NCI-H1436 treated with DMSO at 0.1 percent for 48 hours (cell line): ENCODE measurements around the gene RNF115.
"Not testable (repeated sequence)": the region's sequence is repeated elsewhere in the genome, so short reads cannot be mapped to it uniquely, and the experiment has no call there.

ENCODE experiments used
- DNase-seq: peaks from one replicate; lab custom pipeline; 2025; lab: John Stamatoyannopoulos, UW

The RNF115 gene

DNA sequence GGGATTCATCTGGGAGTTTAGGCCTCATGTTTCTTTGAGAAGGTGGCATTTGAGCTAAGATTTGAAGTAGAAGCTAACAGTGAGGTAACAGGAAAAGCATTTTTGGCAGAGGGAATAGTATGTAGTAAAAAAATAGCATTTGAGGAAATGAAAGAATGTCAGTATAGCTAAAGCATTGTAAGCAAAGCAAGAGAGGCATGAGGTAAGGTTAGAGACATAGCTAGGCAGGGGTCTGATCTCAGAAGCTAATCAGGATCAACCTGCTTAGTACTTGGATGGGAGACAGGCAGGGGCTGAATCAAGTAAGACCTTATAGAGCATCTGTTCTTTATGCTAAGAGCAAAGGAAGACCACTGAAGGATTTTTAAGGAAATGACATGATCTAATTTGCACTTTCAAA is 4.1 kb upstream of the RNF115 start:
- no peak for DNase-seq

DNA sequence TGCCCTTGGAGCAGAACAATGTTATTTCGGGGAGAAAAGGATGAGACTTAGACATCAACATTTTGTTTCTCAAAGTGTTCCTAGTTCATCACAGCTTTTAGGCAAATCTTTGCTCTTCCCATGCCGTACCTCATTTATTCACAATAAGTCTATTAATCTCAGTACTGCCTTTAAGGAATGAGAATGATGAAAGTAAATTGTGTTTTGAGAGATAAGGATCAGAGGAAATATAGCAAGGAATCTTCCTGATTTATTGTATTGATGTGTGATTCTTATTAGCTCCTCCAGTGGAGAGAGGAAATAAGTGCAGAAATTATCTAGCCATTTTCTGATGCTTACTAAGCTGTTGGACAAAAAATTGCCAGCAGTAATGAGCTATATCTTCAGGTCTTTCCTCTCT is 2.1 kb upstream of the RNF115 start:
- no peak for DNase-seq

DNA sequence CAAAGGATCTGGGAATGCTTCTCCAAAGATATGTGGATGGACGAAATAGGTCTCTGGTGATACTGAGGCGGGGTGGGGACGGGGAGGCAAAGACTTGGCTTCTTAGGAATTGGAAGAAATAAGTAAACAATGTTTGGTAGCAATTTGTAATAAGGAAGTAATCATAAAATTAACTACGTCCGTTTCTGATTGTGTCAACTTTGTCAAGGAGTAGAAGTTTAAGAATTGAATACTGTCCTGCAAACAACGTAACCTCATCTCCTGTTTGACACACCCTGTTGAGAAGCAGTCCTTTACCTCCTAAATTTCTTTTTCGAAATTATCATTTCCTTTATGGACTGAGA is 576 bp upstream of the RNF115 start:
- DNase-seq, result no peak

DNA sequence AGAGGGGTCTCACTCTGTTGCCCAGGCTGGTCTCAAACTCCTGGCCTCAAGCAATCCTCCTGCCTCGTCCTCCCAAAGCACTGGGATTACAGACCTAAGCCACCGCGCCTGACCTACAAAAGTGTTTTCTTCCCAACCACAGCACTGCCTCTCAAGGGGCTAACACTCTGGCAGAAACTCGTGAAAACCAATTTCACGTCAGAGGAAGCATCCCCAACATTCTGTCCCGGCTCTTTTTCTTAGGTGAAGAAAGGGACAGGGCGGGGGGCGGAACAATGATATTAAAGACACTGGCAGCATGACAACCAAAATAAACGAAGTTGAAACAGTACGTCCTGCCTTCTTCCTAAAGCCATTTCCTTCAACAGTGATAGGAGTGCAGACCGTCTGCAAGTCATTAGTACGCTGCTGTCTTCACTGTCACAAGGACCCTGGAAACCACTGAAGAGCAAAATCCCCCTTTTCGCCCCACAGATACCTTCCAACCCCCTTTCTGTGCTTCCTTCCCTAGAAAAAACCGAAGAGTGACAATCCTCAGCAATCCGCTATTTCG is 1.0 kb downstream of the RNF115 start:
- DNase-seq, result not testable (repeated sequence)

GRCh38 chr1:145818095-145818494 is 5.8 kb downstream of the RNF115 start:
- not testable (repeated sequence) for DNase-seq

GRCh38 chr1:145812977-145813810 is 10.7 kb downstream of the RNF115 start:
- DNase-seq, result not testable (repeated sequence)

- DNase-seq, result no peak
These were observed 17.1 kb downstream of the RNF115 start for GRCh38 chr1:145806844-145807243.

DNA sequence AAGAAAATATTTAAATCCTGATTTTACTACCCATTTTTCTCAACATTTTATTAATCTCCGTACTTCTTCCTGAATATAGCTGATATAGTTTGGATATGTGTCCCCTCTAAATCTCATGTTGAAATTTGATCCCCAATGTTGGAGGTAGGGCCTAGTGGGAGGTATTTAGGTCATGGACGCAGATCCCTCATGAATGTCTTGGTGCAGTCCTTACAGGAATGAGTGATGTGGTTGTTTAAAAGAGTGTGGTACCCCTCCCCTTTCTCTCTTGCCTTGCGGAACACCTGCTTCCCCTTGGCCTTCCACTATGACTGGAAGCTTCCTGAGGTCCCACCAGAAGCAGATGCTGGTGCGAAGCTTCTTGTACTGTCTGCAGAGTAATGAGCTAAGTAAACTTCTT is 17.5 kb downstream of the RNF115 start:
- no peak for DNase-seq

DNA sequence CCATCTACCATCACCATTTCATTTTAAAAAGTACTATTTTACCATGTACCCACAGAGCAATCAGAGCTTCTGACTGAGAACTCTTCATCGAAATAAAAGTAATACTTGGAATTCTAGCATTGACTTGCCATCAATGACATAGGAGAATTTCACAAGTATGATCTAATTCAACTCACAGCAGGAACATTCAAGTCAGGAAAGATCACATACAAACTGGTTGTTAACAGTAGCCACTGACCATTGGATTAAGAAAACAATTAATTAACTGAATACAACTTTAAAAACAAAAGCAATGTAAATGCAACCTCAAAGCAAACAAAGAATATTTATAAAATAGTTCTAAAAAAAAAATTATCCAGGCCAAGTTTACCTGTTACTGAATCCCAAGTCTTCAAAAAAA is 18.8 kb downstream of the RNF115 start:
- DNase-seq, result no peak

- DNase-seq, result no peak
These were observed 19.5 kb downstream of the RNF115 start for GRCh38 chr1:145804235-145805045.

GRCh38 chr1:145799806-145800205 is 24.1 kb downstream of the RNF115 start:
- no peak for DNase-seq

DNA sequence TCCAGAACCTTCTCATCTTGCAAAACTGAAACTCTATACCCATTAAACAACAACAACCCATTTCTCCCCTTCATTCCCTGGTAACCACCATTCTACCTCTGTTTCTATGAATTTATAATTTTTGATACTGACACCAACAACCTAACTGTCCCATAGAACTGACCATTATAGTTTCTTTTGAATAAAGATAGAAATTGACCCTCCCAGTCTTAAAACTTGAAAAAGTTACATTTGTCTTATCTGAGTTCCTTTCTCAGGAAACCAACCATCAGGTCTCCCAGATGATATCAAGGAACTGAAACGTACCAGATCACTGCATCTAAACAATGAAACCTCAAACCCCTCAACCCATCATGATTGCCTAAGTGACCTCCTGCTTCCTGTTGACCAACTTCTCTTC is 27.1 kb downstream of the RNF115 start:
- no peak for DNase-seq

- no peak for DNase-seq
These were observed 28.5 kb downstream of the RNF115 start for GRCh38 chr1:145795257-145795881.

GRCh38 chr1:145792484-145792883 is 31.4 kb downstream of the RNF115 start:
- no peak for DNase-seq

DNA sequence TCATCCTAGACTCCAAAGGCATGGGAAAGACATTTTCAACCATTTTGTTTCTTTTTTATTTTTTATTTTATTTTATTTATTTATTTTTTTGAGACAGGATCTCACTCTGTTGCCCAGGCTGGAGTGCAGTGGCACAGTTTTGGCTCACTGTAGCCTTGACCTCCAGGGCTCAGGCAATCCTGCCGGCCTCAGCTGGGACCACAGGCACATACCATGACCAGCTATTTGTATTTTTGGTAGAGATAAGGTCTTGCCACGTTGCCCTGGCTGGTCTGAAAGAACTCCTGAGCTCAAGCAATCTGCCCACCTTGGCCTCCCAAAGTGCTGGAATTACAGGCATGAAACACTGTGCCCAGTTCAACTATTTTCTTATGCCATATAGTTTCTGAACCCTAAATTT is 32.0 kb downstream of the RNF115 start:
- not testable (repeated sequence) for DNase-seq

- no peak for DNase-seq
These were observed 35.3 kb downstream of the RNF115 start for GRCh38 chr1:145788580-145788979.

- no peak for DNase-seq
These were observed 37.6 kb downstream of the RNF115 start for GRCh38 chr1:145786271-145786670.

- DNase-seq, result no peak
These were observed 38.3 kb downstream of the RNF115 start for GRCh38 chr1:145785547-145785946.

DNA sequence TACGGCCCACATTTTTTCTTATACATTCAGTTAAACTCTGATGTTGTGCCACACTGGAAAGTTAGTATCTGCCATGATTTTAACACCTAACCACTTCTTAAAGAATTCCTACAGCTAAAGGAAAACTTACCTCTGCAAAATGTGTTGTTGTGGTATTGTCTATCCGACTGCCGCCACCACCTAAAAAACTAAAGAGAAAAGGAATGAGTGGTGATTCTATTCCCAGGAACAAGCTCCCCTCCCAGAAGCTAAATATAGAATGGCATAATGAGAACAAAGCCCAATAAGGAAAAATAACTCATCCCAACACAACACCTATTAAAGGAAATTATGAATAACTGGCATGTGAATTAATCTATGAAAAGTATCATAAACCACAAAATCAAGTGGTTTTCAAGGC is 39.5 kb downstream of the RNF115 start:
- DNase-seq, result no peak

DNA sequence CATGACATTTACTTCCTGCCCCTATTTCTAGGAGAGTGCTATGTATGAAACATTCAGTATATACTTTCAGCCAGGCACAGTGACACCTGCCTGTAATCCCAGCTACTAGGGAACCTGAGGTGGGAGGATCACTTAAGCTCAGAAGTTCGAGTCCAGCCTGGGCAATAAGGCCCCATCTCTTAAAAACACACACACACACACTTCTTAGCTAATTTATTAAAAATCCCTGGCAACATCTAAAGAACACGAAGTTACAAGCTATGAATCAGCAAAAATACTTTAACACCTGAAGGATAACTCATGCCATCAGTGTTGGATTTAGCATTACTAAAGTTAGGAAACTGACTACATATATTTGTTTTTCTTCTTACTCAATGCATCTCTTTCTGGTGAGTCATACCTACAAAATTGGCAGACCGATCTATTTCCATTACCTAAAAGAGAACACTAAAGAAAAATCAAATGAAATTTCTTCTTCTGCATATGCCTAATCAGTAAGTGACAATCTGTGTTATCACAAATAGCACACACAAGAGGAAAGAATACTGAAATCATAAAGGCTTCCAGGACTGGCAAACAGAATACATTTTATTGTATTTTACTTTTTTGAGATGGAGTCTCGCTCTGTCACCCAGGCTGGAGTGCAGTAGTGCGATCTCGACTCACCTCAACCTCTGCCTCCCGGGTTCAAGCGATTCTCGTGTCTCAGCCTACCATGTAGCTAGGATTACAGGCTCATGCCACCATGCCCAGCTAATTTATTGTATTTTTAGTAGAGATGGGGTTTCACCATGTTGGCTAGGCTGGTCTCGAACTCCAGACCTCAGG is 41.4 kb downstream of the RNF115 start:
- DNase-seq, result no peak

GRCh38 chr1:145778146-145778540 is 45.8 kb downstream of the RNF115 start:
- no peak for DNase-seq
